H1 (cell line): ENCODE data around the gene SLC2A4. TPM values are rescaled to one million over a fixed set of nuclear protein-coding genes. Genes with fewer than 3 reads are reported as not detected.
A peak's percentile ranks its signal among the peaks of the same experiment; 100 is the strongest.

ENCODE experiments used
- CHD1 ChIP-seq: IDR thresholded peaks from 2 replicates; pipeline ENCODE4 v1.6.1; 2012; ENCODE audit warnings: low read depth, low read length, improper control_type of control experiment
- CHD2 ChIP-seq: IDR thresholded peaks from 2 replicates; pipeline ENCODE4 v1.6.1; 2012; ENCODE audit warnings: low read length, improper control_type of control experiment
- CTBP2 ChIP-seq: IDR thresholded peaks from 2 replicates; pipeline ENCODE4 v1.7.0; 2011; ENCODE audit warnings: borderline replicate concordance, mild to moderate bottlenecking, moderate library complexity, mixed read lengths, low read length; ENCODE audit not compliant: insufficient read depth, insufficient read length
- E2F6 ChIP-seq: IDR thresholded peaks from 2 replicates; pipeline ENCODE4 v1.6.1; 2012; ENCODE audit warnings: inconsistent platforms
- EGR1 ChIP-seq: IDR thresholded peaks from 2 replicates; pipeline ENCODE4 v1.6.1; 2011; ENCODE audit warnings: low read depth, low read length, borderline replicate concordance
- EP300 ChIP-seq, 2 experiments: IDR thresholded peaks; 1 replicate in 1 of 2; 2 replicates in 1 of 2; pipeline ENCODE4 v1.6.1; 2011 to 2012; ENCODE audit warnings: low read depth in 2 of 2, low read length in 2 of 2, mild to moderate bottlenecking in 2 of 2, borderline replicate concordance in 1 of 2, inconsistent platforms in 1 of 2, moderate library complexity in 1 of 2
- GABPA ChIP-seq: IDR thresholded peaks from 2 replicates; pipeline ENCODE4 v1.6.1; 2011; ENCODE audit warnings: mild to moderate bottlenecking, low read length, moderate library complexity, borderline replicate concordance; ENCODE audit not compliant: insufficient read depth
- HDAC2 ChIP-seq, 2 experiments: fragments of 300-600 bp in 1 of 2; sonication (generic) in 1 of 2; IDR thresholded peaks; 2 replicates each; pipeline ENCODE4 v1.6.1; 2011 to 2012; ENCODE audit warnings: low read depth in 2 of 2, low read length in 2 of 2, mild to moderate bottlenecking in 2 of 2, moderate library complexity in 2 of 2, borderline replicate concordance in 1 of 2, inconsistent platforms in 1 of 2
- JUND ChIP-seq: IDR thresholded peaks from 2 replicates; pipeline ENCODE4 v1.6.1; 2011; ENCODE audit warnings: mild to moderate bottlenecking, improper control_type of control experiment, low read length
- MAX ChIP-seq: IDR thresholded peaks from 2 replicates; pipeline ENCODE4 v1.6.1; 2012; ENCODE audit warnings: inconsistent platforms
- NRF1 ChIP-seq: IDR thresholded peaks from 2 replicates; pipeline ENCODE4 v1.6.1; 2011; ENCODE audit warnings: mild to moderate bottlenecking, low read depth, low read length, improper control_type of control experiment
- RAD21 ChIP-seq, 2 experiments: IDR thresholded peaks in 1 of 2; conservative IDR thresholded peaks in 1 of 2; 2 replicates each; pipeline ENCODE4 v1.6.1; 2011; ENCODE audit warnings: low read depth in 2 of 2, low read length in 2 of 2, improper control_type of control experiment in 1 of 2, inconsistent platforms in 1 of 2, mild to moderate bottlenecking in 1 of 2, moderate library complexity in 1 of 2
- TCF12 ChIP-seq: IDR thresholded peaks from 2 replicates; pipeline ENCODE4 v1.6.1; 2011; ENCODE audit warnings: low read depth, mild to moderate bottlenecking, low read length
- ZNF274 ChIP-seq: IDR thresholded peaks from 2 replicates; pipeline ENCODE4 v1.7.0; 2012; ENCODE audit warnings: low read length, borderline replicate concordance; ENCODE audit errors: extremely low read depth
- polyA plus RNA-seq, 7 experiments: library from polyadenylated mRNA; depleted of rRNA in 3 of 7; stranded (reverse) in 5 of 7; unstranded in 2 of 7; fragments of >200 nt in 5 of 7; fragments of 200-250 nt in 2 of 7; gene quantifications; 1 replicate in 5 of 7; 2 replicates in 1 of 7; 4 replicates in 1 of 7; pipeline versions ENCODE4 v1.2.1 to v1.2.3, GENCODE V29; 2011 to 2013; ENCODE audit warnings: missing spikeins in 2 of 7, mixed read lengths in 2 of 7
- total RNA-seq: library from RNA; stranded (reverse); fragmentation: NEBNext Ultra II Directional; extraction: Animal tissue kit (Norgen Biotek cat#: 25700); gene quantifications from 2 replicates; pipeline ENCODE4 v1.2.1, GENCODE V29; 2021
- TF ChIP-seq, protein P1 (sequence below): IDR thresholded peaks from 2 replicates; pipeline ENCODE4 v1.6.1; 2012; ENCODE audit warnings: low read length, inconsistent platforms
- TF ChIP-seq, protein P2 (sequence below): IDR thresholded peaks from 2 replicates; pipeline ENCODE4 v1.6.1; 2011; ENCODE audit warnings: low read length, improper control_type of control experiment
- TF ChIP-seq, protein P3 (sequence below): IDR thresholded peaks from 2 replicates; pipeline ENCODE4 v1.6.1; 2011; ENCODE audit warnings: low read depth, mild to moderate bottlenecking, low read length; ENCODE audit not compliant: insufficient read depth

Gene SLC2A4
- total and polyA plus RNA-seq, 2 of the 8 experiments (the other 6 are each of a cell fraction or from before 2014, with no cell fraction given), result 5.7 to 6.9 TPM

- TF ChIP-seq, protein P1, sequence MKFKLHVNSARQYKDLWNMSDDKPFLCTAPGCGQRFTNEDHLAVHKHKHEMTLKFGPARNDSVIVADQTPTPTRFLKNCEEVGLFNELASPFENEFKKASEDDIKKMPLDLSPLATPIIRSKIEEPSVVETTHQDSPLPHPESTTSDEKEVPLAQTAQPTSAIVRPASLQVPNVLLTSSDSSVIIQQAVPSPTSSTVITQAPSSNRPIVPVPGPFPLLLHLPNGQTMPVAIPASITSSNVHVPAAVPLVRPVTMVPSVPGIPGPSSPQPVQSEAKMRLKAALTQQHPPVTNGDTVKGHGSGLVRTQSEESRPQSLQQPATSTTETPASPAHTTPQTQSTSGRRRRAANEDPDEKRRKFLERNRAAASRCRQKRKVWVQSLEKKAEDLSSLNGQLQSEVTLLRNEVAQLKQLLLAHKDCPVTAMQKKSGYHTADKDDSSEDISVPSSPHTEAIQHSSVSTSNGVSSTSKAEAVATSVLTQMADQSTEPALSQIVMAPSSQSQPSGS, result no peak
- TF ChIP-seq TCF12 (peak; percentile 70; the same call in 1 of the 2 replicates), CHD1 (0 out of 2 replicates have a peak, but pooled peaks have one; percentile 36), NRF1 (no peak), EGR1 (0 out of 2 replicates have a peak, but pooled peaks have one; percentile 20), ZNF274 (no peak), RAD21 (IDR thresholded peaks at IDR 0.05 in 1 of 2, conservative IDR thresholded peaks at IDR 0.05 in 1 of 2; ENCODE audit: low read depth in 2 of 2, low read length in 2 of 2) (peak; percentile 93 to 95), MAX (peak; percentile 99), CHD2 (peak; percentile 46; the same call in 1 of the 2 replicates), CTBP2 (no peak), E2F6 (peak; percentile 94), JUND (peak; percentile 72; the same call in 1 of the 2 replicates), EP300 (IDR thresholded peaks at IDR 0.05; ENCODE audit: borderline replicate concordance in 1 of 2, low read depth in 2 of 2, low read length in 2 of 2) (peak in 1 of 2 experiments; percentile 83; a peak in 2 of 3 replicates), GABPA (peak; percentile 61; the same call in 1 of the 2 replicates), HDAC2 (IDR thresholded peaks at IDR 0.05; ENCODE audit: borderline replicate concordance in 1 of 2, low read depth in 2 of 2, low read length in 2 of 2) (no peak; a peak in 1 of 4 replicates)
- TF ChIP-seq, protein P2, sequence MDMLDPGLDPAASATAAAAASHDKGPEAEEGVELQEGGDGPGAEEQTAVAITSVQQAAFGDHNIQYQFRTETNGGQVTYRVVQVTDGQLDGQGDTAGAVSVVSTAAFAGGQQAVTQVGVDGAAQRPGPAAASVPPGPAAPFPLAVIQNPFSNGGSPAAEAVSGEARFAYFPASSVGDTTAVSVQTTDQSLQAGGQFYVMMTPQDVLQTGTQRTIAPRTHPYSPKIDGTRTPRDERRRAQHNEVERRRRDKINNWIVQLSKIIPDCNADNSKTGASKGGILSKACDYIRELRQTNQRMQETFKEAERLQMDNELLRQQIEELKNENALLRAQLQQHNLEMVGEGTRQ, result peak; percentile 69; the same call in 1 of the 2 replicates
- TF ChIP-seq, protein P3, sequence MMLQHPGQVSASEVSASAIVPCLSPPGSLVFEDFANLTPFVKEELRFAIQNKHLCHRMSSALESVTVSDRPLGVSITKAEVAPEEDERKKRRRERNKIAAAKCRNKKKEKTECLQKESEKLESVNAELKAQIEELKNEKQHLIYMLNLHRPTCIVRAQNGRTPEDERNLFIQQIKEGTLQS, result 0 out of 2 replicates have a peak, but pooled peaks have one; percentile 28
Observed at GRCh38 chr17:7296189-7296861, 14.8 kb downstream of the SLC2A4 start (continued).
